ENCODE measurements around the gene CCDC43.

GRCh38 chr17:44677136-44677535, 12.4 kb downstream of the CCDC43 start:
- TF ChIP-seq POLR2A (IDR thresholded peaks at IDR 0.05; ENCODE audit: low read depth, low read length) = no peak
- no peak for TF ChIP-seq POLR2AphosphoS5 (IDR thresholded peaks at IDR 0.05; ENCODE audit: low read depth, low read length)
